ENCODE measurements around the gene PIGZ.

Gene PIGZ

DNA sequence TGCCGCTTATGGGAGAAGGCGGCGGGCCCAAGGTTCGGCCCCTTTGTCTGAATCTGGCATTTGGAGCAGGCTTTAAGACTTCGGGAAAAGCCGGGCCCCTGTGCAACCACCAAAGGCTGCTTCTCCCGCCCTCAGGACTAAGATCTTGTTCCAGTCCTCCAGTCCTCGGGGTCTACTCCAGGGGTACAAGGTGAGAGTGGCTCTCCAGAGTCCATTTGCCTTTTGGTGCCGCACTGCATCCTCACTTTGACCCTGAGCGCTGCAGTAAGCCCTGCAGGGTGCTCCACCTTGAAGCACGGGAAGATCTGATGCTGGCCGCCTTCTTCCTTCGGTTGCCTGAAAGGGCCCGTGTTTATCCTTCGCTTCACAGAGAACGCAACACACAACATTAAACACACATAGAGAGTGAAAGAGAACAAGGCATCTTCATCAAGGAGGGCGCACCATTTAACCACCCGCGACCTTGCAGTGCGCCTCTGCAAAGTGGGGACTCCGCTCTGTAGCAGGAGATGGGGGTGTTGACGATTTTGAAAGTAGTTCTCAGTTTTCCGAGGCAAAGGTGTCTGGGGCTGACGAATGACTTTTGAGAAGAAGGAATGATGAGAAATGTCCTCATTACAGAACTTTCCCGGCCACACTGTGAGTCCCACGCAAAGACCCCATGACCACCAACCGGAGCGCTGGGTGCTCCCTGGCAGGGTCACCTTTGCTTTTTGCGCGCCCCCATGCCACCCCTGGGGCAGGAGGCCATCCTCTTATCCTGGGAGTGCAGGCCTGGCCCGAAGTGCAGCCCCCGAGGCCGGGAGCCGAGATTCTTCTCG is 1.0 kb downstream of the PIGZ start:
- H3K36me3 ChIP-seq (ENCODE audit: control insufficient read depth, insufficient read depth, low read length): no peaks in the 10 kb centered on the region
- peaks cover 4% of the 10 kb centered on the region for H3K4me1 ChIP-seq (ENCODE audit: control insufficient read depth, insufficient read depth, low read length)
- no peaks in the 10 kb centered on the region for H3K27me3 ChIP-seq (ENCODE audit: control insufficient read depth, insufficient read depth, low read length)
- peak overlapping the region; percentile 85 for H3K4me3 ChIP-seq (ENCODE audit: low read length)
- H3K27ac ChIP-seq (ENCODE audit: low read depth, low read length): no peak overlapping the region
- H3K9ac ChIP-seq (ENCODE audit: low read length): no peak overlapping the region

DNA sequence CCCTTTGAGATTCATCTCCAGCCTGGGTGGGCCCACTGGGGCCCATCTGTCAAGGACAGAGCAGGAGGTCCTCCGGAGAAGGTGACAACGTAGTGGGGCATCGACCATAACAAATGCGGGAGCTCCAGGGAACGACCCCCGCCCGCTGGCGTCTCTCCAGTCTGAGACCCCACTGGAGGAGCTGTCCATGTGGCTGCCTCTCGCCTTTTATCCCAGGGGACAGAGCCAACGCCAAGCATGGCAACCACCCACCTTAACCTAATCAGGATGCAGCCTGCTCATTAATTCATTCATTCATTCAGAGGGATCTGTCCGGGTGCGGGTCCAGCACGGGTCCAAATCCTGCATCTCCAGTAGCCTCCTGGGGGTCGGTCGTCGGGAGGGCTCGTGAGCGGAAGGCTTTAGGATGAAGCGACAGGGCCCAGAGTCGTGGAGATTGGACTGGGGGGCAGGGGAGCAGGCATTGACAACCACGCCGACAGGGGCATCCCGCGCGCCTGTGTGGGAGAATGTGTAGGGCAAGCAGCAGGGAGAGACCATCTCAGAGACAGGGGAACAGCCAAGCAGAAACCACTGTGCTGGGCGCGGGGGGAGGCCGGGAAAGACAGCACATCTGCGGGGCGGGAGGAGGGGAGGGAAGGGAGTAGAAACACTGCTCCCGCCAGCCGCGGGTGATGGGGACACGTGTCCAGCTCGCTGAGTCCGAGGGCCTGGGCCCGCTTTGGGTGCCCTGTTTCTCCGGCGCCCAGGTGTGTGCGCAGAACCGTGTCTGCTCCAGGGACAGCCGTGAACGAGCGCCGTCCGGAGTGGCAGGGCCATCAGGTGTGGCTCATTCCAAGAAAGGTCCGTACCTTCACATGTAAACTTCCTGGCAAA is 1.9 kb downstream of the PIGZ start:
- Histone ChIP-seq H3K4me1 (ENCODE audit: control insufficient read depth, insufficient read depth, low read length) (peaks cover 4% of the 10 kb centered on the region), H3K9ac (ENCODE audit: low read length) (no peak overlapping the region), H3K36me3 (ENCODE audit: control insufficient read depth, insufficient read depth, low read length) (no peaks in the 10 kb centered on the region), H3K27ac (ENCODE audit: low read depth, low read length) (no peak overlapping the region), H3K27me3 (ENCODE audit: control insufficient read depth, insufficient read depth, low read length) (no peaks in the 10 kb centered on the region), H3K4me3 (ENCODE audit: low read length) (no peak overlapping the region)

DNA sequence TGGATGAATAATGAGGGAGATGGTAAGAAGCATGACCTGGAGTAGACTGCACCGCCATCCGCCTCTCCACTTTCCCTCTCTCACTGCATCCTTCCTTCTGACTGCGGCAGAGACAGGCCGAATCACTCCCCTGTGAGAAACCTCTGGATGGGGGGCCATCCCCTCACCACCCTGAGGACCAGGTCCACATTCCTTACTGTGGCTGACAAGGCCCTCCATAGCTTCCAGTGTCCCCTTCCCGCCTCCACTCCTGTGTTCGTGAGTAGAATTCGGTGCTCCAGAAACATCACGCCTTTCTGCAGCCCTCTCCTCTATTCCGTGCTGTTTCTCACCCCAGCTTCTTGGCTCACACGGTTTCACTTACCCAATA is 2.8 kb downstream of the PIGZ start:
- H3K4me3 ChIP-seq (ENCODE audit: low read length): no peak overlapping the region
- no peak overlapping the region for H3K9ac ChIP-seq (ENCODE audit: low read length)
- H3K27ac ChIP-seq (ENCODE audit: low read depth, low read length): no peak overlapping the region
- no peaks in the 10 kb centered on the region for H3K27me3 ChIP-seq (ENCODE audit: control insufficient read depth, insufficient read depth, low read length)
- no peaks in the 10 kb centered on the region for H3K36me3 ChIP-seq (ENCODE audit: control insufficient read depth, insufficient read depth, low read length)
- H3K4me1 ChIP-seq (ENCODE audit: control insufficient read depth, insufficient read depth, low read length): peaks cover 4% of the 10 kb centered on the region

DNA sequence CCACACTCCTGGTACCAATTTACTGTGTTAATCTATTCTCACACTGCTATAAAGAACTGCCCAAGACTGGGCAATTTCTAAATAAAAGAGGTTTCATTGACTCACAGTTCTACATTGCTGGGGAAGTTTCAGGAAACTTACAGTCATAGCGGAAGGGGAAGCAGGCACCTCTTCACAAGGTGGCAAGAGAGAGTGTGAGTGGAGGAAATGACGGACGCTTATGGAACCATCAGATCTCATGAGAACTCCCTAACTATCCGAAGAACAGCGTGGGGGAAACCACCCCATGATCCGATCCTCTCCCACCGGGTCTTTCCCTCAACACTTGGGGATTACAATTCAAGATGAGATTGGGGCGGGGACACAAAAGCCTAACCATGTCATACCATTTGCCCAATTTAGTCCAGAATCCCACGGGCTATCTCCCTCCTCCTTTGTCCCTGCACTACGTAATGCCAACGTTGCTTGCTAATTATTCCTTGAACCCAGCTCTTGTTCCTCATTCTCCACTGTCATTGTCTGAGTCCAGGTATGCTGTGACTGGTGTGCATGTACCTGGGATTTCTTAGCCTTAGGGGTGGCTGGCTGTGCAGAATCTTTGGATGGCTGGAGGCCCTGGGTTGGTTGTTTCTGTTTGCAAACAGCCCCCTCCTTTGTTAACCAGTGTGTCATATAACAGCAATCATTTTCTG is 3.4 kb downstream of the PIGZ start:
- Histone ChIP-seq H3K4me3 (ENCODE audit: low read length) (no peak overlapping the region), H3K9ac (ENCODE audit: low read length) (no peak overlapping the region), H3K36me3 (ENCODE audit: control insufficient read depth, insufficient read depth, low read length) (no peaks in the 10 kb centered on the region), H3K27me3 (ENCODE audit: control insufficient read depth, insufficient read depth, low read length) (no peaks in the 10 kb centered on the region), H3K4me1 (ENCODE audit: control insufficient read depth, insufficient read depth, low read length) (peaks cover 4% of the 10 kb centered on the region), H3K27ac (ENCODE audit: low read depth, low read length) (no peak overlapping the region)

DNA sequence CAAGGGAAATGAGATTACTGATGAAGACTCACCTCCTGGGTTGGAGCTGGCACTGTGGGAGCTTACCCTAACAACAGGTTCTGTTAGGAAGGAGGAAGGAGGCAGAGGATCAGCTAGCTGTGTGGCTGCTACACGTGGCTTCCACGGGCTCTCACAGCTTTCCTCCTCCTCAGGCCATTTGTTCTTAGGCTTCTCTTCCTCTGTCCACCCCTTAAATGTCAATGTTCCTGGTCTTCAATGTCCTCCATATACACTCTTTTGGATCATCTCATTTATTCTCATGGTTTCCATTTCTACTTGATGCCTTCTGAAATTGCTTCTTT is 5.0 kb downstream of the PIGZ start:
- Histone ChIP-seq H3K4me1 (ENCODE audit: control insufficient read depth, insufficient read depth, low read length) (peaks cover 4% of the 10 kb centered on the region), H3K27me3 (ENCODE audit: control insufficient read depth, insufficient read depth, low read length) (no peaks in the 10 kb centered on the region), H3K9ac (ENCODE audit: low read length) (no peak overlapping the region), H3K27ac (ENCODE audit: low read depth, low read length) (no peak overlapping the region), H3K4me3 (ENCODE audit: low read length) (no peak overlapping the region), H3K36me3 (ENCODE audit: control insufficient read depth, insufficient read depth, low read length) (no peaks in the 10 kb centered on the region)

DNA sequence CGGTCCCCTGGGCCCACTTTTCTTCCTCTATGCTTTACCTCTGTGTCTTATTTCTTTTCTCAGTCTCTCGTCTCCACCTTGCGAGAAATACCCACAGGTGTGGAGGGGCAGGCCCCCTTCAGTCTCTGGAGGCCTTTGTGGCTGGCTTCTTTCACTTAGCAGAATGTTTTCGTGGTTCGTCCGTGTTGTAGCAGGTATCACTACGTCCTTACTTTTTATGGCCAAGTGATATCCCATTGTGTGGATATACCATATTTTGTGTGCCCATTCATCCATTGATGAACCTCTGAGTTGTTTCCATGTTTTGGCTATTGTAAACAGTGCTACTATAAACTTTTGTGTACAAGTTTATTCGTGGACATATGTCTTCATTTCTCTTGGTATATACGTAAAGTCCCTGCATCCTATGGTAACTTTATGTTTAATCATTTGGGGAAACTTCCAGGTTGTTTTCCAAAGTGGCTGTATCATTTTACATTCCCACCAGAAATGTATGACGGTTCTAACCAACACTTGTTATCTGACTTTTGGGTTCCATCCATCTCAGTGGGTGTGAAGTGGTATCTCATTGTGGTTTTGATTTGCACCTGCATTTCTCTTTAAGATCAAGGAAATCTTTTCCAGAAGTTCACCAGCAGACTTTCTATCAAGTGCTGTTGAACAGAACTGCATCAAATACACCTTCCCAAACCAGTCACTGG is 5.6 kb downstream of the PIGZ start:
- no peak overlapping the region for H3K27ac ChIP-seq (ENCODE audit: low read depth, low read length)
- no peak overlapping the region for H3K4me3 ChIP-seq (ENCODE audit: low read length)
- H3K27me3 ChIP-seq (ENCODE audit: control insufficient read depth, insufficient read depth, low read length): no peaks in the 10 kb centered on the region
- peaks cover 3% of the 10 kb centered on the region for H3K4me1 ChIP-seq (ENCODE audit: control insufficient read depth, insufficient read depth, low read length)
- H3K36me3 ChIP-seq (ENCODE audit: control insufficient read depth, insufficient read depth, low read length): no peaks in the 10 kb centered on the region
- no peak overlapping the region for H3K9ac ChIP-seq (ENCODE audit: low read length)

DNA sequence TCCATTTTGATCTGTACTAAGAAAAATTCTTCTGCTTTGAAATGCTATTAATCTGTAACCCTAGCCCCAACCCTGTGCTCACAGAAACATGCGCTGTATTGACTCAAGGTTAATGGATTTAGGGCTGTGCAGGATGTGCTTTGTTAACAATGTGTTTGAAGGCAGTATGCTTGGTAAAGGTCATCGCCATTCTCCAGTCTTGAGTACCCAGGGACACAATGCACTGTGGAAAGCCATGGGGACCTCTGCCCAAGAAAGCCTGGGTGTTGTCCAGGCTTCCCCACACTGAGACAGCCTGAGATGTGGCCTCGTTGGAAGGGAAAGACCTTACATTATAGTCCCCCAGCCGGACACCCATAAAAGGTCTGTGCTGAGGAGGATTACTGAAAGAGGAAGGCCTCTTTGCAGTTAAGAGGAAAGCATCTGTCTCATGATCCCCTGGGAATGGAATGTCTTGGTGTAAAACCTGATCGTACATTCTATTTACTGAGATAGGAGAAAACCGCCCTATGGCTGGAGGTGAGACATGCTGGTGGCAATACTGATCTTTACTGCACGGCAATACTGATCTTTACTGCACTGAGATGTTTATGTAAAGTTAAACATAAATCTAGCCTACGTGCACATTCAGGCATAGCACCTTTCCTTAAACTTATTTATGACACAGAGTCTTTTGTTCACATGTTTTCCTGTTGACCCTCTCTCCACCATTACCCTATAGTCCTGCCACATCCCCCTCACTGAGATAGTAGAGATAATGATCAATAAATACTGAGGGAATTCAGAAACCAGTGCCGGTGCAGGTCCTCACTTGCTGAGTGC is 6.3 kb downstream of the PIGZ start:
- Histone ChIP-seq H3K27me3 (ENCODE audit: control insufficient read depth, insufficient read depth, low read length) (no peaks in the 10 kb centered on the region), H3K9ac (ENCODE audit: low read length) (no peak overlapping the region), H3K4me1 (ENCODE audit: control insufficient read depth, insufficient read depth, low read length) (no peaks in the 10 kb centered on the region), H3K27ac (ENCODE audit: low read depth, low read length) (no peak overlapping the region), H3K36me3 (ENCODE audit: control insufficient read depth, insufficient read depth, low read length) (no peaks in the 10 kb centered on the region), H3K4me3 (ENCODE audit: low read length) (no peak overlapping the region)

DNA sequence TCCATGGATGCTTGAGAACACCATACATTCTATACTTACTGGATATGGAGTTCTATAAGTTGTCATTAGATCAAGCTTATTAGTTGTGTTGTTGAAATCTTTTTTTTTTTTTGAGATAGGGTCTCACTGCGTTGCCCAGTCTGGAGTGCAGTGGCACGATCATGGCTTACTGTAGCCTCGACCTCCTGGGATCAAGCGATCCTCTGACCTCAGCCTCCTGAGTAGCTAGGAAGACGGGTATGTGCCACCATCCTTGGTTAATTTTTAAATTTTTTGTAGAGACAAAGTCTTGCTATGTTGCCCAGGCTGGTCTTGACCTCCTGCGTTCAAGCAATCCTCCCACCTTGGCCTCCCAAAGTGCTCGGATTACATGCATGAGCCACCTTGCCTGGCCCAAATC is 13.8 kb downstream of the PIGZ start:
- H3K4me1 ChIP-seq (ENCODE audit: control insufficient read depth, insufficient read depth, low read length): no peaks in the 10 kb centered on the region
- no peak overlapping the region for H3K27ac ChIP-seq (ENCODE audit: low read depth, low read length)
- no peak overlapping the region for H3K9ac ChIP-seq (ENCODE audit: low read length)
- no peak overlapping the region for H3K4me3 ChIP-seq (ENCODE audit: low read length)
- H3K36me3 ChIP-seq (ENCODE audit: control insufficient read depth, insufficient read depth, low read length): no peaks in the 10 kb centered on the region
- H3K27me3 ChIP-seq (ENCODE audit: control insufficient read depth, insufficient read depth, low read length): no peaks in the 10 kb centered on the region

DNA sequence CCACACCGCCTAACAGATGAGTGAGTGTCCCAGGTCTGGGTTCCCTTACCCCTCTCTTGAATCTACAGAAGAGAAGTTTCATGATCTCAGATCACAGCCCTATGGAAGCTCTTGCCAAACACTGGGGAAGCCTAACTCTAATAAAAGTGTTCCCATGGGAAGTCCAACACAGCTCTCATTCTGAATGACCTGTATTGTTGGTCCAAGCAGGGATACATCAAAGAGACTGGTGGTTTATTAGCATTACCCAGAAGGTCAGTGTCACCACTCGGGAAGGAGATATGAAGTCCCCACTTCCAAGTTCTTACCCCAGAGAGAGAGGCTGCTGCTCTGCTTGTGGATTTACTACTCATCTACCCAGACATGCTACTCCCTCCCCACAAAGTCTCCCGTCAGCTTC is 17.3 kb downstream of the PIGZ start:
- Histone ChIP-seq H3K27me3 (ENCODE audit: control insufficient read depth, insufficient read depth, low read length) (no peaks in the 10 kb centered on the region), H3K9ac (ENCODE audit: low read length) (no peak overlapping the region), H3K27ac (ENCODE audit: low read depth, low read length) (no peak overlapping the region), H3K36me3 (ENCODE audit: control insufficient read depth, insufficient read depth, low read length) (no peaks in the 10 kb centered on the region), H3K4me3 (ENCODE audit: low read length) (no peak overlapping the region), H3K4me1 (ENCODE audit: control insufficient read depth, insufficient read depth, low read length) (no peaks in the 10 kb centered on the region)

- no peak overlapping the region for H3K9ac ChIP-seq (ENCODE audit: low read length)
- no peak overlapping the region for H3K27ac ChIP-seq (ENCODE audit: low read depth, low read length)
- H3K27me3 ChIP-seq (ENCODE audit: control insufficient read depth, insufficient read depth, low read length): no peaks in the 10 kb centered on the region
- no peaks in the 10 kb centered on the region for H3K36me3 ChIP-seq (ENCODE audit: control insufficient read depth, insufficient read depth, low read length)
- H3K4me1 ChIP-seq (ENCODE audit: control insufficient read depth, insufficient read depth, low read length): no peaks in the 10 kb centered on the region
- H3K4me3 ChIP-seq (ENCODE audit: low read length): no peak overlapping the region
These were observed 18.9 kb downstream of the PIGZ start for GRCh38 chr3:196949750-196950149.

DNA sequence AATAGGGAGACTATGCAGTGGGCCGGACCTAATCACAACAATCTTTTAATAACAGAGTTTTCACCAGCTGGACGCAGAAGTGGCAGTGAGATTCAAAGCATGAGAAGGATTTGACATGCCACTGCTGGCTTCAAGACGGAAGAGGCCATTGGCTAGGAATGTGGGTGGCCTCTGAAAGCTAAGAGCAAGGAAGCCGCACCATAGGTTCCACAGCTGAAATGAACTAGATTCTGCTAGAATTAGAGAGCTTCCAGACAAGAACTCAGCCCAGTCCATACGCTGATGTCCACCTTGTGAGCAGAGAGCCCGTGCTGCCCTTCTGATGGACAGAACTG is 19.4 kb downstream of the PIGZ start:
- Histone ChIP-seq H3K4me1 (ENCODE audit: control insufficient read depth, insufficient read depth, low read length) (no peaks in the 10 kb centered on the region), H3K4me3 (ENCODE audit: low read length) (no peak overlapping the region), H3K36me3 (ENCODE audit: control insufficient read depth, insufficient read depth, low read length) (no peaks in the 10 kb centered on the region), H3K9ac (ENCODE audit: low read length) (no peak overlapping the region), H3K27ac (ENCODE audit: low read depth, low read length) (no peak overlapping the region), H3K27me3 (ENCODE audit: control insufficient read depth, insufficient read depth, low read length) (no peaks in the 10 kb centered on the region)

All from rectal smooth muscle tissue (tissue), 1 donor.